Vagina (tissue), 2 donors: ENCODE measurements around the gene INTS6L. TPM values are rescaled to one million over a fixed set of nuclear protein-coding genes. Genes with fewer than 3 reads are reported as not detected.
"Not testable (repeated sequence)": the region's sequence is repeated elsewhere in the genome, so short reads cannot be mapped to it uniquely, and the experiment has no call there.

ENCODE experiments used
- DNase-seq, 2 donors: peaks; one replicate each; pipeline ENCODE4 v3.0.0-alpha.2; 2017; ENCODE audit errors: extremely low spot score in 2 of 2
- H3K27ac ChIP-seq: fragments of 200-600 bp; sonication (generic); one replicate; pipeline ENCODE4 v1.5.1; 2019
- H3K27me3 ChIP-seq: fragments of 200-600 bp; sonication (generic); one replicate; pipeline ENCODE4 v1.5.1; 2019
- H3K36me3 ChIP-seq, 2 donors: fragments of 200-600 bp; sonication (generic); one replicate each; pipeline ENCODE4 v1.5.1; 2017 to 2019
- H3K4me1 ChIP-seq: fragments of 200-600 bp; sonication (generic); one replicate; pipeline ENCODE4 v1.5.1; 2019
- H3K4me3 ChIP-seq, 2 donors: fragments of 200-600 bp; sonication (generic); 1 replicate in 1 of 2; 2 replicates in 1 of 2; pipeline ENCODE4 v1.5.1; 2016 to 2019
- H3K9me3 ChIP-seq: fragments of 200-600 bp; sonication (generic); one replicate; pipeline ENCODE4 v1.5.1; 2019
- CTCF ChIP-seq, 3 experiments: fragments of 450-650 bp in 2 of 3; fragments of 200-600 bp in 1 of 3; sonication (generic) in 1 of 3; IDR thresholded peaks; one replicate each; pipeline ENCODE4 v1.5.1; 2017 to 2019; ENCODE audit warnings: antibody characterized with exemption in 3 of 3, mild to moderate bottlenecking in 2 of 3, moderate library complexity in 2 of 3
- POLR2A ChIP-seq, 2 donors: fragments of 450-650 bp; IDR thresholded peaks; one replicate each; pipeline ENCODE4 v1.6.1; 2017; ENCODE audit warnings: antibody characterized with exemption in 2 of 2, mild to moderate bottlenecking in 2 of 2, moderate library complexity in 2 of 2
- POLR2AphosphoS5 ChIP-seq, 2 donors: sonication (generic); formaldehyde crosslinking; IDR thresholded peaks; one replicate each; pipeline ENCODE4 v1.9.0; 2017; ENCODE audit warnings: antibody characterized with exemption in 2 of 2, mild to moderate bottlenecking in 2 of 2, low read depth in 1 of 2; ENCODE audit not compliant: insufficient read depth in 1 of 2
- intact Hi-C: fragments of 100-400 bp; cut with DNase I; formaldehyde crosslinking; loops from one replicate; pipeline ENCODE4 v1.15.1; 2023
- total RNA-seq: library from RNA; depleted of rRNA; stranded (reverse); fragments of >200 nt; gene quantifications from one replicate; pipeline ENCODE4 v1.2.3, GENCODE V29; 2016

Gene INTS6L
- total RNA-seq, 1 donor from 2014 or later = 14.7 TPM

GRCh38 chrX:135585153-135585552, 64.7 kb downstream of the INTS6L start:
- Histone ChIP-seq H3K4me3 (no peak overlapping the region), H3K27ac (no peak overlapping the region), H3K36me3 (no peaks in the 10 kb centered on the region), H3K9me3 (no peaks in the 10 kb centered on the region), H3K27me3 (no peaks in the 10 kb centered on the region), H3K4me1 (no peaks in the 10 kb centered on the region)
- DNase-seq = no peak
- TF ChIP-seq POLR2A (IDR thresholded peaks at IDR 0.05) (no peak), POLR2AphosphoS5 (IDR thresholded peaks at IDR 0.05; ENCODE audit: insufficient read depth in 1 of 2, low read depth in 1 of 2) (no peak), CTCF (IDR thresholded peaks at IDR 0.05) (no peak)
- intact Hi-C loops = no loop called here

GRCh38 chrX:135591871-135592270, 71.4 kb downstream of the INTS6L start:
- Histone ChIP-seq H3K27ac (no peak overlapping the region), H3K4me1 (no peaks in the 10 kb centered on the region), H3K4me3 (no peak overlapping the region), H3K36me3 (no peaks in the 10 kb centered on the region), H3K9me3 (no peaks in the 10 kb centered on the region), H3K27me3 (no peaks in the 10 kb centered on the region)
- DNase-seq = no peak
- intact Hi-C loops = no loop called here
- no peak for TF ChIP-seq POLR2AphosphoS5 (IDR thresholded peaks at IDR 0.05; ENCODE audit: insufficient read depth in 1 of 2, low read depth in 1 of 2)
- TF ChIP-seq POLR2A (IDR thresholded peaks at IDR 0.05) = no peak
- no peak for TF ChIP-seq CTCF (IDR thresholded peaks at IDR 0.05)

GRCh38 chrX:135594049-135594448, 73.6 kb downstream of the INTS6L start:
- H3K27me3 ChIP-seq, H3K4me3 ChIP-seq: not testable (repeated sequence)

GRCh38 chrX:135594453-135594852, 74.0 kb downstream of the INTS6L start:
- intact Hi-C loops, H3K27ac ChIP-seq, H3K4me3 ChIP-seq, H3K9me3 ChIP-seq, H3K36me3 ChIP-seq, DNase-seq, H3K4me1 ChIP-seq, H3K27me3 ChIP-seq: not testable (repeated sequence)

More at GRCh38 chrX:135594049-135594448, 73.6 kb downstream of the INTS6L start:
- H3K27ac ChIP-seq, intact Hi-C loops, DNase-seq, H3K36me3 ChIP-seq, H3K9me3 ChIP-seq, H3K4me1 ChIP-seq: not testable (repeated sequence)

GRCh38 chrX:135595543-135595942, 75.1 kb downstream of the INTS6L start:
- intact Hi-C loops = no loop called here
- no peaks in the 10 kb centered on the region for H3K4me1 ChIP-seq
- no peak for DNase-seq
- H3K27ac ChIP-seq = no peak overlapping the region
- H3K9me3 ChIP-seq = no peaks in the 10 kb centered on the region
- no peaks in the 10 kb centered on the region for H3K36me3 ChIP-seq
- no peak overlapping the region for H3K4me3 ChIP-seq
- no peaks in the 10 kb centered on the region for H3K27me3 ChIP-seq
- TF ChIP-seq POLR2AphosphoS5 (IDR thresholded peaks at IDR 0.05; ENCODE audit: insufficient read depth in 1 of 2, low read depth in 1 of 2) (no peak), POLR2A (IDR thresholded peaks at IDR 0.05) (no peak), CTCF (IDR thresholded peaks at IDR 0.05) (no peak)

GRCh38 chrX:135596495-135596894, 76.0 kb downstream of the INTS6L start:
- H3K27me3 ChIP-seq = no peaks in the 10 kb centered on the region
- TF ChIP-seq CTCF (IDR thresholded peaks at IDR 0.05) = no peak
- no peak for TF ChIP-seq POLR2AphosphoS5 (IDR thresholded peaks at IDR 0.05; ENCODE audit: insufficient read depth in 1 of 2, low read depth in 1 of 2)
- no peak for TF ChIP-seq POLR2A (IDR thresholded peaks at IDR 0.05)
- intact Hi-C loops = no loop called here
- DNase-seq = no peak
- no peaks in the 10 kb centered on the region for H3K9me3 ChIP-seq
- H3K36me3 ChIP-seq = no peaks in the 10 kb centered on the region
- H3K27ac ChIP-seq = no peak overlapping the region
- H3K4me3 ChIP-seq = no peak overlapping the region
- H3K4me1 ChIP-seq = no peaks in the 10 kb centered on the region
